ENCODE data around the gene BRI3BP. TPM values are rescaled to one million over a fixed set of nuclear protein-coding genes. Genes with fewer than 3 reads are reported as not detected.
"Not testable (repeated sequence)": the region's sequence is repeated elsewhere in the genome, so short reads cannot be mapped to it uniquely, and the experiment has no call there.

The BRI3BP gene
- total RNA-seq, 1 donor: 2.2 TPM

- peak; percentile 43 for DNase-seq (ENCODE audit: insufficient read length, low spot score, missing footprints)
- H2AFZ ChIP-seq (ENCODE audit: low read length): no peak overlapping the region
- H4K20me1 ChIP-seq (ENCODE audit: insufficient read depth, low read length): peaks cover 17% of the 10 kb centered on the region
- no peaks in the 10 kb centered on the region for H3K27me3 ChIP-seq (ENCODE audit: insufficient read depth, low read length)
- H3K4me3 ChIP-seq (ENCODE audit: insufficient read depth, low read length): no peak overlapping the region
- peaks cover 7% of the 10 kb centered on the region for H3K36me3 ChIP-seq (ENCODE audit: insufficient read depth, low read length)
- TF ChIP-seq CTCF (IDR thresholded peaks at IDR 0.05; ENCODE audit: extremely low read depth, low read depth, low read length): no peak
- H3K9me3 ChIP-seq (ENCODE audit: low read depth, low read length): no peaks in the 10 kb centered on the region
- peaks cover 12% of the 10 kb centered on the region for H3K4me1 ChIP-seq (ENCODE audit: insufficient read depth, low read length)
- H3K4me2 ChIP-seq (ENCODE audit: insufficient read depth, low read length): no peak overlapping the region
- H3K27ac ChIP-seq (ENCODE audit: low read depth, low read length): no peak overlapping the region
- H3K79me2 ChIP-seq (ENCODE audit: insufficient read depth, low read length): peaks cover 31% of the 10 kb centered on the region
Observed at GRCh38 chr12:125070661-125071390, 77.4 kb downstream of the BRI3BP start.

- no peak overlapping the region for H3K4me2 ChIP-seq (ENCODE audit: insufficient read depth, low read length)
- H3K36me3 ChIP-seq (ENCODE audit: insufficient read depth, low read length): peaks cover 13% of the 10 kb centered on the region
- no peak for DNase-seq (ENCODE audit: insufficient read length, low spot score, missing footprints)
- H3K4me1 ChIP-seq (ENCODE audit: insufficient read depth, low read length): peaks cover 7% of the 10 kb centered on the region
- H3K27me3 ChIP-seq (ENCODE audit: insufficient read depth, low read length): no peaks in the 10 kb centered on the region
- H3K79me2 ChIP-seq (ENCODE audit: insufficient read depth, low read length): peaks cover 28% of the 10 kb centered on the region
- TF ChIP-seq CTCF (IDR thresholded peaks at IDR 0.05; ENCODE audit: extremely low read depth, low read depth, low read length): no peak
- no peak overlapping the region for H3K27ac ChIP-seq (ENCODE audit: low read depth, low read length)
- no peak overlapping the region for H2AFZ ChIP-seq (ENCODE audit: low read length)
- H4K20me1 ChIP-seq (ENCODE audit: insufficient read depth, low read length): peaks cover 17% of the 10 kb centered on the region
- no peak overlapping the region for H3K4me3 ChIP-seq (ENCODE audit: insufficient read depth, low read length)
- no peaks in the 10 kb centered on the region for H3K9me3 ChIP-seq (ENCODE audit: low read depth, low read length)
Observed at GRCh38 chr12:125071456-125071855, 78.0 kb downstream of the BRI3BP start.

GRCh38 chr12:125072496-125072895 lies 79.1 kb downstream of the BRI3BP start:
- peaks cover 26% of the 10 kb centered on the region for H3K79me2 ChIP-seq (ENCODE audit: insufficient read depth, low read length)
- H3K27me3 ChIP-seq (ENCODE audit: insufficient read depth, low read length): no peaks in the 10 kb centered on the region
- no peaks in the 10 kb centered on the region for H3K9me3 ChIP-seq (ENCODE audit: low read depth, low read length)
- no peak overlapping the region for H3K4me2 ChIP-seq (ENCODE audit: insufficient read depth, low read length)
- H3K27ac ChIP-seq (ENCODE audit: low read depth, low read length): no peak overlapping the region
- H3K4me3 ChIP-seq (ENCODE audit: insufficient read depth, low read length): no peak overlapping the region
- H3K36me3 ChIP-seq (ENCODE audit: insufficient read depth, low read length): peaks cover 18% of the 10 kb centered on the region
- peaks cover 7% of the 10 kb centered on the region for H4K20me1 ChIP-seq (ENCODE audit: insufficient read depth, low read length)
- no peak for DNase-seq (ENCODE audit: insufficient read length, low spot score, missing footprints)
- TF ChIP-seq CTCF (IDR thresholded peaks at IDR 0.05; ENCODE audit: extremely low read depth, low read depth, low read length): no peak
- H3K4me1 ChIP-seq (ENCODE audit: insufficient read depth, low read length): no peaks in the 10 kb centered on the region
- no peak overlapping the region for H2AFZ ChIP-seq (ENCODE audit: low read length)

- H3K79me2 ChIP-seq (ENCODE audit: insufficient read depth, low read length): peaks cover 19% of the 10 kb centered on the region
- not testable (repeated sequence) for H3K4me2 ChIP-seq (ENCODE audit: insufficient read depth, low read length); DNase-seq (ENCODE audit: insufficient read length, low spot score, missing footprints)
Observed at GRCh38 chr12:125074294-125074693, 80.8 kb downstream of the BRI3BP start.

More at GRCh38 chr12:125074294-125074693, 80.8 kb downstream of the BRI3BP start:
- not testable (repeated sequence) for H3K4me3 ChIP-seq (ENCODE audit: insufficient read depth, low read length); H3K27ac ChIP-seq (ENCODE audit: low read depth, low read length); H3K27me3 ChIP-seq (ENCODE audit: insufficient read depth, low read length); H2AFZ ChIP-seq (ENCODE audit: low read length); H3K4me1 ChIP-seq (ENCODE audit: insufficient read depth, low read length); H4K20me1 ChIP-seq (ENCODE audit: insufficient read depth, low read length); H3K9me3 ChIP-seq (ENCODE audit: low read depth, low read length)
- peaks cover 23% of the 10 kb centered on the region for H3K36me3 ChIP-seq (ENCODE audit: insufficient read depth, low read length)
